ENCODE data around the gene FAM227B.

FAM227B gene

GRCh38 chr15:49331442-49331841 lies 289.2 kb downstream of the FAM227B start:
- peaks cover 1% of the 10 kb centered on the region; the same call in 1 of the 2 replicates for H3K36me3 ChIP-seq (ENCODE audit: control insufficient read depth, insufficient read depth, low read length)
- TF ChIP-seq CTCF (IDR thresholded peaks at IDR 0.05; ENCODE audit: insufficient read depth, low read length, poor library complexity, severe bottlenecking), result no peak
- no peak for DNase-seq (ENCODE audit: extremely low read depth, insufficient read length)

GRCh38 chr15:49330166-49330565 lies 290.5 kb downstream of the FAM227B start:
- no peak for DNase-seq (ENCODE audit: extremely low read depth, insufficient read length)
- H3K36me3 ChIP-seq (ENCODE audit: control insufficient read depth, insufficient read depth, low read length), result peaks cover 1% of the 10 kb centered on the region; the same call in 1 of the 2 replicates
- H3K27me3 ChIP-seq (replicated peaks; ENCODE audit: control insufficient read depth, insufficient read depth, low read length), result no peaks in the 10 kb centered on the region
- H3K4me3 ChIP-seq (replicated peaks; ENCODE audit: low read depth, low read length), result no peak overlapping the region
- no peak for TF ChIP-seq CTCF (IDR thresholded peaks at IDR 0.05; ENCODE audit: insufficient read depth, low read length, poor library complexity, severe bottlenecking)

More at GRCh38 chr15:49331442-49331841, 289.2 kb downstream of the FAM227B start:
- H3K27me3 ChIP-seq (replicated peaks; ENCODE audit: control insufficient read depth, insufficient read depth, low read length), result no peaks in the 10 kb centered on the region
- no peak overlapping the region for H3K4me3 ChIP-seq (replicated peaks; ENCODE audit: low read depth, low read length)

- no peak for TF ChIP-seq CTCF (IDR thresholded peaks at IDR 0.05; ENCODE audit: insufficient read depth, low read length, poor library complexity, severe bottlenecking)
- DNase-seq (ENCODE audit: extremely low read depth, insufficient read length), result no peak
- Histone ChIP-seq H3K4me3 (replicated peaks; ENCODE audit: low read depth, low read length) (no peak overlapping the region), H3K27me3 (replicated peaks; ENCODE audit: control insufficient read depth, insufficient read depth, low read length) (no peaks in the 10 kb centered on the region), H3K36me3 (ENCODE audit: control insufficient read depth, insufficient read depth, low read length) (no peaks in the 10 kb centered on the region; the same call in 1 of the 2 replicates)
These were observed 291.7 kb downstream of the FAM227B start for GRCh38 chr15:49328941-49329340.

GRCh38 chr15:49327927-49328326 lies 292.7 kb downstream of the FAM227B start:
- H3K36me3 ChIP-seq (ENCODE audit: control insufficient read depth, insufficient read depth, low read length), result no peaks in the 10 kb centered on the region; the same call in 1 of the 2 replicates
- no peak overlapping the region for H3K4me3 ChIP-seq (replicated peaks; ENCODE audit: low read depth, low read length)
- no peak for DNase-seq (ENCODE audit: extremely low read depth, insufficient read length)
- no peak for TF ChIP-seq CTCF (IDR thresholded peaks at IDR 0.05; ENCODE audit: insufficient read depth, low read length, poor library complexity, severe bottlenecking)
- no peaks in the 10 kb centered on the region for H3K27me3 ChIP-seq (replicated peaks; ENCODE audit: control insufficient read depth, insufficient read depth, low read length)

GRCh38 chr15:49323207-49323606 lies 297.4 kb downstream of the FAM227B start:
- no peak for DNase-seq (ENCODE audit: extremely low read depth, insufficient read length)
- TF ChIP-seq CTCF (IDR thresholded peaks at IDR 0.05; ENCODE audit: insufficient read depth, low read length, poor library complexity, severe bottlenecking), result no peak
- peaks cover 2% of the 10 kb centered on the region for H3K36me3 ChIP-seq (ENCODE audit: control insufficient read depth, insufficient read depth, low read length)
- H3K4me3 ChIP-seq (replicated peaks; ENCODE audit: low read depth, low read length), result no peak overlapping the region
- H3K27me3 ChIP-seq (replicated peaks; ENCODE audit: control insufficient read depth, insufficient read depth, low read length), result no peaks in the 10 kb centered on the region

- DNase-seq (ENCODE audit: extremely low read depth, insufficient read length), result no peak
- Histone ChIP-seq H3K27me3 (replicated peaks; ENCODE audit: control insufficient read depth, insufficient read depth, low read length) (no peaks in the 10 kb centered on the region), H3K4me3 (replicated peaks; ENCODE audit: low read depth, low read length) (no peak overlapping the region), H3K36me3 (ENCODE audit: control insufficient read depth, insufficient read depth, low read length) (peaks cover 2% of the 10 kb centered on the region; the same call in 1 of the 2 replicates)
- TF ChIP-seq CTCF (IDR thresholded peaks at IDR 0.05; ENCODE audit: insufficient read depth, low read length, poor library complexity, severe bottlenecking), result no peak
These were observed 300.3 kb downstream of the FAM227B start for GRCh38 chr15:49320351-49320750.

All from GM06990 (cell line).